H9 (cell line): Measurements from ENCODE around the gene TMC3. TPM values are rescaled to one million over a fixed set of nuclear protein-coding genes. Genes with fewer than 3 reads are reported as not detected.

Experiments used
- DNase-seq: peaks from one replicate; pipeline ENCODE4 v3.0.0-alpha.2; 2017
- H2AFZ ChIP-seq: one replicate; pipeline ENCODE4 v1.6.1; 2013; ENCODE audit warnings: mild to moderate bottlenecking, low read length, control low read depth, moderate library complexity
- H2AK5ac ChIP-seq: 2 replicates; pipeline ENCODE4 v1.6.1; 2013; ENCODE audit warnings: low read length, control low read depth, mixed read lengths; ENCODE audit not compliant: insufficient read length
- H2BK120ac ChIP-seq: one replicate; pipeline ENCODE4 v1.6.1; 2013; ENCODE audit warnings: low read depth, mild to moderate bottlenecking, low read length, control low read depth, inconsistent platforms; ENCODE audit not compliant: poor library complexity, severe bottlenecking
- H2BK12ac ChIP-seq: 2 replicates; pipeline ENCODE4 v1.6.1; 2013; ENCODE audit warnings: low read length, control low read depth, mixed read lengths, low read depth; ENCODE audit not compliant: insufficient read length
- H2BK15ac ChIP-seq: 2 replicates; pipeline ENCODE4 v1.6.1; 2013; ENCODE audit warnings: low read depth, low read length, control low read depth
- H2BK20ac ChIP-seq: one replicate; pipeline ENCODE4 v1.6.1; 2013; ENCODE audit warnings: low read depth, mild to moderate bottlenecking, low read length, control low read depth, inconsistent platforms; ENCODE audit not compliant: poor library complexity, severe bottlenecking
- H2BK5ac ChIP-seq: 2 replicates; pipeline ENCODE4 v1.6.1; 2013; ENCODE audit warnings: low read length, control low read depth, mixed read lengths; ENCODE audit not compliant: insufficient read length
- H3K14ac ChIP-seq: 2 replicates; pipeline ENCODE4 v1.6.1; 2013; ENCODE audit warnings: low read length, control low read depth; ENCODE audit not compliant: insufficient read depth
- H3K18ac ChIP-seq: 2 replicates; pipeline ENCODE4 v1.6.1; 2013; ENCODE audit warnings: low read depth, mild to moderate bottlenecking, mixed read lengths, low read length, control low read depth; ENCODE audit not compliant: insufficient read length
- H3K23ac ChIP-seq: 2 replicates; pipeline ENCODE4 v1.6.1; 2013; ENCODE audit warnings: low read length, control low read depth, mixed read lengths, low read depth; ENCODE audit not compliant: insufficient read length
- H3K23me2 ChIP-seq: 2 replicates; pipeline ENCODE4 v1.6.1; 2013; ENCODE audit warnings: low read depth, mild to moderate bottlenecking, mixed read lengths, low read length, control low read depth; ENCODE audit not compliant: insufficient read length, poor library complexity, severe bottlenecking
- H3K27ac ChIP-seq: 2 replicates; pipeline ENCODE4 v1.5.1; 2013; ENCODE audit warnings: low read length, control low read depth, mixed read lengths, low read depth; ENCODE audit not compliant: insufficient read length
- H3K27me3 ChIP-seq: 2 replicates; pipeline ENCODE4 v1.6.1; 2013; ENCODE audit warnings: low read length, control low read depth, inconsistent platforms; ENCODE audit not compliant: insufficient read depth
- H3K4ac ChIP-seq: 2 replicates; pipeline ENCODE4 v1.6.1; 2013; ENCODE audit warnings: low read depth, mild to moderate bottlenecking, control low read depth, inconsistent platforms, low read length, moderate library complexity
- H3K4me1 ChIP-seq: 2 replicates; pipeline ENCODE4 v1.6.1; 2013; ENCODE audit warnings: low read length, control low read depth, inconsistent platforms; ENCODE audit not compliant: insufficient read depth
- H3K4me2 ChIP-seq: 2 replicates; pipeline ENCODE4 v1.6.1; 2013; ENCODE audit warnings: low read length, control low read depth, mixed read lengths; ENCODE audit not compliant: insufficient read length, insufficient read depth
- H3K56ac ChIP-seq: 2 replicates; pipeline ENCODE4 v1.6.1; 2013; ENCODE audit warnings: low read depth, mild to moderate bottlenecking, mixed read lengths, low read length, control low read depth; ENCODE audit not compliant: insufficient read length
- H3K79me1 ChIP-seq: 2 replicates; pipeline ENCODE4 v1.6.1; 2013; ENCODE audit warnings: low read depth, mild to moderate bottlenecking, moderate library complexity, low read length, control low read depth, inconsistent platforms; ENCODE audit not compliant: insufficient read depth, poor library complexity, severe bottlenecking
- H3K79me2 ChIP-seq: 2 replicates; pipeline ENCODE4 v1.6.1; 2013; ENCODE audit warnings: low read length, control low read depth, inconsistent platforms; ENCODE audit not compliant: insufficient read depth
- H3K9ac ChIP-seq: 2 replicates; pipeline ENCODE4 v1.6.1; 2013; ENCODE audit warnings: low read length, control low read depth, mixed read lengths; ENCODE audit not compliant: insufficient read length; ENCODE audit errors: extremely low read depth
- H3K9me3 ChIP-seq: one replicate; pipeline ENCODE4 v1.6.1; 2013; ENCODE audit warnings: low read depth, low read length, inconsistent platforms; ENCODE audit not compliant: control insufficient read depth
- H3T11ph ChIP-seq: one replicate; pipeline ENCODE4 v1.6.1; 2013; ENCODE audit warnings: mild to moderate bottlenecking, low read length, control low read depth, inconsistent platforms
- H4K20me1 ChIP-seq: one replicate; pipeline ENCODE4 v1.6.1; 2013; ENCODE audit not compliant: control insufficient read depth, insufficient read length, insufficient read depth
- H4K5ac ChIP-seq: 2 replicates; pipeline ENCODE4 v1.6.1; 2013; ENCODE audit warnings: low read depth, mild to moderate bottlenecking, mixed read lengths, low read length, control low read depth; ENCODE audit not compliant: insufficient read length
- H4K8ac ChIP-seq: replicated peaks from 2 replicates; pipeline ENCODE4 v1.6.1; 2013; ENCODE audit warnings: low read length, control low read depth, mixed read lengths, low read depth; ENCODE audit not compliant: insufficient read length
- H4K91ac ChIP-seq: 2 replicates; pipeline ENCODE4 v1.6.1; 2013; ENCODE audit warnings: low read depth, mild to moderate bottlenecking, moderate library complexity, mixed read lengths, low read length, control low read depth; ENCODE audit not compliant: insufficient read length
- H3K27ac Mint-ChIP-seq, 3 experiments: 2 replicates in 2 of 3; 3 replicates in 1 of 3; pipeline ENCODE4 v1.8.0; 2020 to 2021; ENCODE audit warnings: mixed read lengths in 3 of 3, mild to moderate bottlenecking in 1 of 3, moderate library complexity in 1 of 3
- H3K27me3 Mint-ChIP-seq: 2 replicates; pipeline ENCODE4 v1.8.0; 2021; ENCODE audit warnings: low read depth, mild to moderate bottlenecking, moderate library complexity, mixed read lengths
- H3K36me3 Mint-ChIP-seq, 3 experiments: 2 replicates in 2 of 3; 3 replicates in 1 of 3; pipeline ENCODE4 v1.8.0; 2020 to 2021; ENCODE audit warnings: low read depth in 3 of 3, mixed read lengths in 3 of 3; ENCODE audit not compliant: insufficient read depth in 1 of 3
- H3K4me1 Mint-ChIP-seq, 2 experiments: 2 replicates each; pipeline ENCODE4 v1.8.0; 2020; ENCODE audit warnings: mixed read lengths in 2 of 2
- H3K4me3 Mint-ChIP-seq, 2 experiments: 2 replicates in 1 of 2; 3 replicates in 1 of 2; pipeline ENCODE4 v1.8.0; 2020 to 2021; ENCODE audit warnings: mild to moderate bottlenecking in 2 of 2, mixed read lengths in 2 of 2, moderate library complexity in 1 of 2
- H3K9me3 Mint-ChIP-seq, 2 experiments: 2 replicates in 1 of 2; 3 replicates in 1 of 2; pipeline ENCODE4 v1.8.0; 2020; ENCODE audit warnings: mild to moderate bottlenecking in 2 of 2, mixed read lengths in 2 of 2, moderate library complexity in 1 of 2
- WGBS: extraction: QIAGEN DNeasy Blood & Tissue Kit; methylation state at CpG from one replicate; pipeline ENCODE4 v1.1.7; 2013; ENCODE audit warnings: missing lambda C conversion rate, low lambda C conversion rate, mixed read lengths; ENCODE audit not compliant: insufficient read length; ENCODE audit errors: extremely low coverage; 5-methylcytosine and 5-hydroxymethylcytosine counted together
- total RNA-seq: library from RNA; stranded (reverse); gene quantifications from 2 replicates; pipeline ENCODE4 v1.2.1, GENCODE V29; 2021
- TF ChIP-seq, protein P1 (sequence below): fragments of 200-600 bp; sonication (generic); conservative IDR thresholded peaks from 3 replicates; pipeline ENCODE4 v1.8.0; 2021; ENCODE audit warnings: antibody characterized with exemption, mild to moderate bottlenecking

Gene TMC3
- total RNA-seq, 1 experiment from 2014 or later, result not detected

DNA sequence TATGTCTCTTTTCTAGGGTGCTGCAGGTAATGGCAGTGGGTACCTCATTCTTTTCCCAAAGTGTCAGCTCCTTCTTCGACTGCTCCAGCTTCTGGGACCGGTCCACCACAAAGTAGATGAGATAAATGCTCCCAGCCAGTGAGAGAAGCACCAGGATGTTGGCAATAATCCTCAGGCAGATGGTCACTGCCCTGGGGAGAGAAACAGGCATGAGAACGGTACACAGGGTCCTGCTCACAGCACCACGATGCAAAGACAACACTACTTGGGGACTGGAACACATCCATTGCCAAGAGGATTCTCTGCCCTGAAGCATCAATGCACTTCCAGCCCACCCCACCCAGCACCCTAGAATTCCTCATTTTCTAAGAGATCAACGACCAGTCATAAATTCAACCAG is 22.4 kb downstream of the TMC3 start:
- H3T11ph ChIP-seq, result no peak overlapping the region
- no peak overlapping the region for H3K18ac ChIP-seq
- H2AFZ ChIP-seq, result no peak overlapping the region
- no peaks in the 10 kb centered on the region for H3K79me1 ChIP-seq
- Mint-ChIP-seq H3K36me3 (no peaks in the 10 kb centered on the region), H3K27ac (no peak overlapping the region), H3K9me3 (peaks cover 0 to 4% of the 10 kb centered on the region in 2 experiments; a peak in 1 of 5 replicates), H3K4me3 (no peak overlapping the region), H3K4me1 (peaks cover 8 to 14% of the 10 kb centered on the region in 2 experiments), H3K27me3 (no peaks in the 10 kb centered on the region; the same call in 1 of the 2 replicates)
- H3K9me3 ChIP-seq, result no peaks in the 10 kb centered on the region
- H2BK5ac ChIP-seq, result no peak overlapping the region
- H2AK5ac ChIP-seq, result no peak overlapping the region
- no CpG with 5 or more reads among the region's 5 CpGs for WGBS
- no peak for DNase-seq
- no peak overlapping the region for H4K91ac ChIP-seq
- no peak overlapping the region for H3K4me2 ChIP-seq
- no peak overlapping the region for H2BK15ac ChIP-seq
- H3K23ac ChIP-seq, result no peak overlapping the region
- H3K23me2 ChIP-seq, result no peaks in the 10 kb centered on the region
- no peaks in the 10 kb centered on the region for H3K4me1 ChIP-seq
- no peak overlapping the region for H3K14ac ChIP-seq
- no peak overlapping the region for H3K4ac ChIP-seq
- no peak overlapping the region for H4K8ac ChIP-seq
- H2BK12ac ChIP-seq, result no peak overlapping the region
- no peak overlapping the region for H3K9ac ChIP-seq
- no peaks in the 10 kb centered on the region for H4K20me1 ChIP-seq
- no peak overlapping the region for H3K56ac ChIP-seq
- no peak overlapping the region for H2BK20ac ChIP-seq
- H2BK120ac ChIP-seq, result no peak overlapping the region
- H4K5ac ChIP-seq, result no peak overlapping the region
- TF ChIP-seq, protein P1, sequence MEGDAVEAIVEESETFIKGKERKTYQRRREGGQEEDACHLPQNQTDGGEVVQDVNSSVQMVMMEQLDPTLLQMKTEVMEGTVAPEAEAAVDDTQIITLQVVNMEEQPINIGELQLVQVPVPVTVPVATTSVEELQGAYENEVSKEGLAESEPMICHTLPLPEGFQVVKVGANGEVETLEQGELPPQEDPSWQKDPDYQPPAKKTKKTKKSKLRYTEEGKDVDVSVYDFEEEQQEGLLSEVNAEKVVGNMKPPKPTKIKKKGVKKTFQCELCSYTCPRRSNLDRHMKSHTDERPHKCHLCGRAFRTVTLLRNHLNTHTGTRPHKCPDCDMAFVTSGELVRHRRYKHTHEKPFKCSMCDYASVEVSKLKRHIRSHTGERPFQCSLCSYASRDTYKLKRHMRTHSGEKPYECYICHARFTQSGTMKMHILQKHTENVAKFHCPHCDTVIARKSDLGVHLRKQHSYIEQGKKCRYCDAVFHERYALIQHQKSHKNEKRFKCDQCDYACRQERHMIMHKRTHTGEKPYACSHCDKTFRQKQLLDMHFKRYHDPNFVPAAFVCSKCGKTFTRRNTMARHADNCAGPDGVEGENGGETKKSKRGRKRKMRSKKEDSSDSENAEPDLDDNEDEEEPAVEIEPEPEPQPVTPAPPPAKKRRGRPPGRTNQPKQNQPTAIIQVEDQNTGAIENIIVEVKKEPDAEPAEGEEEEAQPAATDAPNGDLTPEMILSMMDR, result no peak
- H3K79me2 ChIP-seq, result no peaks in the 10 kb centered on the region
- no peaks in the 10 kb centered on the region for H3K27me3 ChIP-seq
- H3K27ac ChIP-seq, result no peak overlapping the region
